ENCODE results near the gene NEUROD2. TPM values are rescaled to one million over a fixed set of nuclear protein-coding genes. Genes with fewer than 3 reads are reported as not detected.

Gene NEUROD2
- total and polyA plus RNA-seq, 2 of the 8 experiments (the other 6 are each of a cell fraction or from before 2014, with no cell fraction given): not detected

GRCh38 chr17:39609416-39610025, 1.8 kb upstream of the NEUROD2 start:
- Histone ChIP-seq H3K27me3 (replicated peaks in 1 of 4; ENCODE audit: control insufficient read depth in 3 of 4, extremely low read depth in 1 of 4, insufficient read depth in 3 of 4, low read length in 3 of 4) (peaks cover 50 to 84% (median 67%) of the 10 kb centered on the region in 4 experiments), H3K4me3 (ENCODE audit: extremely low read depth in 1 of 4, insufficient read depth in 2 of 4, low read depth in 3 of 4, low read length in 4 of 4) (no peak overlapping the region), H4K91ac (replicated peaks; ENCODE audit: insufficient read length, low read length) (no peak overlapping the region), H2BK15ac (ENCODE audit: low read length) (peak overlapping the region; percentile 72; the same call in 1 of the 2 replicates), H2BK20ac (ENCODE audit: low read length) (no peak overlapping the region), H3K14ac (ENCODE audit: insufficient read length) (no peak overlapping the region), H3K4ac (replicated peaks; ENCODE audit: insufficient read length, low read depth, low read length) (no peak overlapping the region), H2AK5ac (ENCODE audit: low read depth, low read length) (0 out of 2 replicates have a peak overlapping the region, but pooled peaks have one; percentile 69), H3K79me2 (ENCODE audit: control insufficient read depth in 1 of 2, insufficient read depth in 2 of 2, low read length in 2 of 2) (no peaks in the 10 kb centered on the region), H4K8ac (ENCODE audit: extremely low read depth, insufficient read depth, low read length) (no peak overlapping the region), H3K4me2 (ENCODE audit: insufficient read depth in 1 of 2, low read depth in 2 of 2, low read length in 2 of 2) (no peak overlapping the region), H3K23ac (ENCODE audit: insufficient read length) (no peak overlapping the region), H2BK5ac (ENCODE audit: low read depth, low read length) (no peak overlapping the region), H3K27ac (ENCODE audit: low read depth, low read length) (no peak overlapping the region), H2BK120ac (replicated peaks; ENCODE audit: low read depth, low read length) (no peak overlapping the region), H3K79me1 (ENCODE audit: low read depth, low read length) (no peaks in the 10 kb centered on the region), H2BK12ac (ENCODE audit: low read depth, low read length) (peak overlapping the region; percentile 7; the same call in 1 of the 2 replicates), H3K18ac (ENCODE audit: extremely low read depth, low read length) (no peak overlapping the region; the same call in 1 of the 2 replicates), H3K56ac (replicated peaks; ENCODE audit: insufficient read length, low read depth, low read length) (no peak overlapping the region), H3K9ac (replicated peaks in 1 of 4; ENCODE audit: extremely low read depth in 1 of 4, low read depth in 3 of 4, low read length in 3 of 4) (no peak overlapping the region), H2AFZ (ENCODE audit: low read length) (no peak overlapping the region), H4K20me1 (replicated peaks in 1 of 2; ENCODE audit: control insufficient read depth in 1 of 2, insufficient read depth in 2 of 2, low read length in 2 of 2) (peaks cover 0 to 6% of the 10 kb centered on the region in 2 experiments), H3K23me2 (ENCODE audit: low read depth, low read length) (peaks cover 12% of the 10 kb centered on the region; the same call in 1 of the 2 replicates), H4K5ac (ENCODE audit: insufficient read length, low read depth, low read length) (no peak overlapping the region), H3K36me3 (ENCODE audit: control insufficient read depth in 2 of 4, insufficient read depth in 4 of 4, low read length in 3 of 4) (no peaks in the 10 kb centered on the region), H3K4me1 (replicated peaks in 1 of 4; ENCODE audit: control insufficient read depth in 3 of 4, insufficient read depth in 4 of 4, low read length in 3 of 4) (peaks cover 0 to 29% (median 19%) of the 10 kb centered on the region in 4 experiments; a peak in 6 of 7 replicates), H3K9me3 (ENCODE audit: insufficient read depth in 2 of 2, low read depth in 1 of 2, low read length in 1 of 2) (no peaks in the 10 kb centered on the region)
- POLR2A ChIA-PET (ENCODE audit: partially characterized antibody): no interaction called here
- DNase-seq (ENCODE audit: low read depth in 1 of 2, low spot score in 2 of 2) (peak in 1 of 2 experiments; percentile 39), FAIRE-seq (no peak)
- CTCF ChIA-PET (ENCODE audit: partially characterized antibody): interaction anchor here (10.7 to 49.2 kb wide), 4 partner anchors 12 to 76 kb away, joined by 140 to 1885 read pairs (median 703); partner anchors contain the start of genes ERBB2, PGAP3, PNMT and PPP1R1B
- 84% methylated on average over 4 of the region's 4 CpGs; no CpG with 5 or more reads in 1 of the 2 experiments for WGBS, 2 experiments (ENCODE audit: extremely low coverage in 1 of 2, insufficient coverage in 1 of 2, insufficient read length in 1 of 2, insufficient replicate concordance in 2 of 2, low coverage in 1 of 2, low lambda C conversion rate in 2 of 2, missing lambda C conversion rate in 1 of 2)
- TF ChIP-seq MAX (IDR thresholded peaks at IDR 0.05): no peak
- no peak for TF ChIP-seq RXRA (IDR thresholded peaks at IDR 0.05; ENCODE audit: insufficient read depth, low read depth, low read length)
- no peak for TF ChIP-seq E2F6 (IDR thresholded peaks at IDR 0.05)
- no peak for TF ChIP-seq RAD21 (IDR thresholded peaks at IDR 0.05 in 1 of 2, conservative IDR thresholded peaks at IDR 0.05 in 1 of 2; ENCODE audit: low read depth in 2 of 2, low read length in 2 of 2)
- TF ChIP-seq BCL11A (IDR thresholded peaks at IDR 0.05; ENCODE audit: low read depth in 2 of 2, low read length in 2 of 2): no peak
- TF ChIP-seq TBP (IDR thresholded peaks at IDR 0.05; ENCODE audit: low read depth, low read length): no peak
- TF ChIP-seq ZNF274 (IDR thresholded peaks at IDR 0.05; ENCODE audit: borderline replicate concordance, extremely low read depth, low read length): no peak
- TF ChIP-seq CBX8 (IDR thresholded peaks at IDR 0.05; ENCODE audit: borderline replicate concordance, low read depth, low read length): no peak
- TF ChIP-seq CEBPB (IDR thresholded peaks at IDR 0.05; ENCODE audit: low read depth, low read length): no peak
- no peak for TF ChIP-seq GABPA (IDR thresholded peaks at IDR 0.05; ENCODE audit: borderline replicate concordance, insufficient read depth, low read length)
- no peak for TF ChIP-seq HDAC6 (IDR thresholded peaks at IDR 0.05; ENCODE audit: low read depth, low read length)
